NK-92 (cell line): ENCODE results near the gene EPPIN.

Experiments
- DNase-seq: peaks from one replicate; lab custom pipeline; 2025; ENCODE audit not compliant: unreplicated experiment; lab: John Stamatoyannopoulos, UW

The EPPIN gene

GRCh38 chr20:45539382-45539781, 7.8 kb downstream of the EPPIN start, which contains the start of gene WFDC6:
TSS of gene WFDC6 (minus strand) at chr20:45539482. CDS start at chr20:45539407, 75 bp downstream.
- DNase-seq: no peak

- DNase-seq: no peak
Observed at GRCh38 chr20:45538209-45538799, 8.9 kb downstream of the EPPIN start.

GRCh38 chr20:45527294-45527693, 19.9 kb downstream of the EPPIN start:
- no peak for DNase-seq

GRCh38 chr20:45523821-45524220, 23.4 kb downstream of the EPPIN start:
- DNase-seq: no peak

GRCh38 chr20:45518282-45518681, 28.9 kb downstream of the EPPIN start:
- no peak for DNase-seq

GRCh38 chr20:45515147-45515913, 31.9 kb downstream of the EPPIN start, which contains the start of gene SPINT3:
TSS of gene SPINT3 (minus strand) at chr20:45515622. CDS start at chr20:45515608, 14 bp downstream.
- DNase-seq: no peak

GRCh38 chr20:45510242-45510862, 36.8 kb downstream of the EPPIN start:
- no peak for DNase-seq

GRCh38 chr20:45509091-45509490, 38.1 kb downstream of the EPPIN start:
- DNase-seq: no peak

- no peak for DNase-seq
Observed at GRCh38 chr20:45508068-45508886, 38.9 kb downstream of the EPPIN start.

GRCh38 chr20:45507011-45507820, 40.0 kb downstream of the EPPIN start:
- DNase-seq: no peak

- no peak for DNase-seq
Observed at GRCh38 chr20:45506398-45506797, 40.8 kb downstream of the EPPIN start.

- DNase-seq: no peak
Observed at GRCh38 chr20:45503403-45503802, 43.8 kb downstream of the EPPIN start.

- DNase-seq: no peak
Observed at GRCh38 chr20:45502561-45502960, 44.6 kb downstream of the EPPIN start.

GRCh38 chr20:45501600-45501999, 45.6 kb downstream of the EPPIN start:
- no peak for DNase-seq

- DNase-seq: no peak
Observed at GRCh38 chr20:45500022-45500421, 47.2 kb downstream of the EPPIN start.

- no peak for DNase-seq
Observed at GRCh38 chr20:45497971-45498494, 49.2 kb downstream of the EPPIN start.

GRCh38 chr20:45496166-45496565, 51.0 kb downstream of the EPPIN start:
- DNase-seq: no peak

GRCh38 chr20:45495501-45495941, 51.7 kb downstream of the EPPIN start:
- no peak for DNase-seq
